Measurements from ENCODE around the gene IGSF6.
"Not testable (repeated sequence)": the region's sequence is repeated elsewhere in the genome, so short reads cannot be mapped to it uniquely, and the experiment has no call there.

Gene IGSF6

DNA sequence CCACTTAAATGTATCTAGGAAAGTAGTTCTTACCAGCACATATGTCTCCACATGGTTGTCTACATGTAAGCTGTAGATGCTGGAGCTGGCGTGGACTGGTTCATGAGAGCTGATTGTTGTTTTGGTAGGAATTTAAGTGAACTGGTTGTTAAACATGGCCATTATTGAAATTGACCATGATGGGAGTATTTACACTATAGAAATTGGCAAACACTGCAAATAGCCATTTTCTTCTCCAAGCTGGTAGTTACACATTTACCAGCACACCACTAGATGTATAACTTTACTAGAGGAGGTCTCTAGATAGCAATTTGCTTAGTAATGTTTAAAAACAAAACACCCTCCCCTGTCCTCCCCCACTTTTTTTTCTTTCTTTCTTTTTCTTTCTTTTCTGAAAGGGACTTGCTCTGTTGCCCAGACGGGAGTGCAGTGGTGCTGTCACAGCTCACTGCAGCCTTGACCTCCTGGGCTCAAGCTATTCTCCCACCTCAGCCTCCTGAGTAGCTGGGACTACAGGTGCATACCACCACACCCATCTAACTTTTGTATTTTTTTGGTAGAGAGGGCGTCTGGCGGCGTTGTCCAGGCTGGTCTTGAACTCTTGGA lies 24.2 kb downstream of the IGSF6 start:
- DNase-seq, result no peak

DNA sequence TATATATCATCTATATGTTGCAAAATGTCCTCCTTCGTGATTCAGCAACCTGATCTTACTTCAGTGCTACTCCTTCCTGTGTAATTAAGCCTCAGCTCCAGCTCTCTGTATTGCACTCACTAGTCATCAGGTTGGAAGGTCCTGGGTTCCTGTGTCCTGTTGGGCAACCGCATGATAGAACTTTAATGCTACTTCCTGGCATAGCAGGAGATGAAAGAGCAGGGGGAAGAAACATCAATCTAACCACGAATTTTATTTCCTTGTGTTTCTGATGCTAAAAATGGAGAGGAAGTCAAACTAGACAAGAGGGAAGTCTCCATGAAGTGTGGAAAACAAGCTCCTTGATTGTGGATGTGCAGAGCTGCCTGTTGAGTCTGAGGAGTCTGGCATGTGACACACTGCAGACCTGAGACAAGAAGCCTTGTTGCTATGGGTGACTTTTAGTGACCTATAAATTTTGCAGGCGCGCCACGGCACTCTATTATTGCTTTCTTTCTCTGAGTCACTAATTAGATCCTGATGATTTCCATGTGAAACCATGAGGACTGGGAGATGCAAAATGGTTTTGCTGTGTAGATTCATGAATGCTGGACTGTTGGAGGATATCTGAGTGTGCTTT lies 25.6 kb downstream of the IGSF6 start:
- no peak for DNase-seq

DNA sequence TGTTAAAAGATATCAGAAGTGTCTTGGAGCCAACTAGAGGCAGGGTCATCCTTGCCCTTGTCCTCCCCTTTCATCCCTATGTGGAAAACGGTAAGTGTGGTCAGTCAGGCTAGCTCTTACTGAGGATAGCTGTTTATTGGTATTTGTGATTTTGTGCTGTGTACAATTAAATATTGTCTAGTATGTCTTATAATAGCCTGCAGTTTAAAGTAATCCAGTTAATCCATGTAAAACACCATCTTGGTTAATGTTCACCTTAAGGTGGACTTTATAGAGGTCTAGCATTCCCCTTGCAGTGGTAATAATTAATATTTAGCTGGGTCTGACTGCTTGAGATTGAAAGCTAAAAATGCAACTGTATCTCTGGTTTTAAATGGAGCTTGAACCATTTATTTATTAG lies 27.4 kb downstream of the IGSF6 start:
- no peak for DNase-seq

DNA sequence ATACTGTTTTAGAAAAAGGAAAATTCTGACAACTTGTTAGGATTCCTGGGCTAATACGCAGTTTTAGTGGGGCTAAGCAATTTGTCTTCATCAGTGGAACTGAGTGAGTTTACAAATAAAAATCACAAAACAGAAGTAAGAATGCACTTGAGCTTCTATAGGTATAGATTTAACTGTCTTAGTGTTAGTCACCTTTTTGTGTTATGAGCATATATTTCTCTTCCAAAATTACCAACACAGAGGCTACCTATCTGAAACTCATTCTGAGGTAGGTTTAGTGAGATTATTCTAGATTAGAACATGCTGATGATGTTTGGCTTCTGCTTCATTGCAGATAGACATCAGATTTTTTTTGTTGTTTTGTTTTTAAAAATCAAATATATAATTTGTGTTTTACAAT lies 29.9 kb downstream of the IGSF6 start:
- no peak for DNase-seq

DNA sequence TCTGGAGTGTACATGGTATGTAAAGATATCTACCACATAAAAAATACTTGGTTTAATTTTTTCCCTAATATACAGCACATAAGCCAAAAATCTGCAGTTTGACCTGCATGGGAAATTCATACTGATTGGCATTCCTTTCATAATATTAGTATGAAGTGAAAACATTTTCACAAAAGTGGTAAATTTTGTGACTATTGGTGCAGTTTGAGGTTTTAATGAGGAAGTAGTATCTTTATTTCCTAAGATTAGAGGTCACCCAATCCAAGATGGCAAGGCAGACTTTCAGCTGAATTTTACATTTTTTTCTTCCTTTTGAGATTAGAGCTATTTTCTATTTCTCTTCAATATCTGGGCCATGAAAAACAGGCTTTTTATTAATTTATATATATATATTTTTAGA lies 31.8 kb downstream of the IGSF6 start:
- no peak for DNase-seq

DNA sequence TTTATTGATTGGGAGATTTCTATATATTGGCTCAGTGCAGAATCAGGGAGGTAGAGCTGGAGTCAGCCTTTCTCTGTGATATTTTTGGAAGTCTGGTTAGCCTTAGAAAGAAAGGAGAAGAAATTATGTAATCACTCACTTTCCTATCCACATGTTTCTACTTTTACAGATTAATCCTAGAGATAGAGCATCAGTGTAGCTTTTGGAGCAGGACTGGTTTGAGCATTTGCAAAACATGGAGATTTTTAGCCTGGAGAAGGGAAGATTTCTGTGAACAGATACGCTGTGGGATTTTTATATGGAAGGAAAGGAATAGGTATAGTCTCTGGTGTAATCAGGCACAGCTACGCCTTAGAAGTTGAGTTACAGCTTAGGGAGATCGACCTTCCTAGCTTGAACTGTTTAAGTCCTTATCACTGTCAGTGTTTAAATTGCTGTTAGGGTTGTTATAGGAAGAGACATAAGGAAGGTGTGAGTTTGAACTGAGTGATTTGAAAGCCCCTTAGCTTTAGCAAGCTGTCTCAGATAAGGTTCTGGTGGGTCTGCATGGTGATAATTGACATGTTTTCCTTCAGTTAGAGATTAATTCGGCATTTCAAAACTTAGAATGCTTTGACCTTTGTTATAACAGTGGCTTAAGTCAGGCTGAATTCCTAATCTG lies 32.5 kb downstream of the IGSF6 start:
- DNase-seq, result peak; percentile 46

DNA sequence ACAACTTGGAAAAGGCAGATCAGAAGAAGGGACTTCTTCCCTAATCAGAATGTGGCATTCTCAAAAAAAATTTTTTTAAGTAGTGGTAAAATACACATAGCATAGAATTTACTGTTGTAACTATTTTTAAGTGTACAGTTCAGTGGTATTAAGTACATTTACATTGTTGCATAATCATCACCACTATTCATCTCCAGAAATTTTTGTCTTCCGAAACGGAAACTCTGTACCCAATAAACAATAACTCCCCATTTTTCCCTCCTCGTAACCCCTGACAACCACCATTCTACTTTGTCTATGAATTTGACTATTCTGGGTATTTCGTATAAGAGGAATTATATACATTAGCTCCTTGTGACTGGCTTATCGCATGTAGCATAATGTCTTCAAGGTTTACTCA lies 34.1 kb downstream of the IGSF6 start:
- no peak for DNase-seq

DNA sequence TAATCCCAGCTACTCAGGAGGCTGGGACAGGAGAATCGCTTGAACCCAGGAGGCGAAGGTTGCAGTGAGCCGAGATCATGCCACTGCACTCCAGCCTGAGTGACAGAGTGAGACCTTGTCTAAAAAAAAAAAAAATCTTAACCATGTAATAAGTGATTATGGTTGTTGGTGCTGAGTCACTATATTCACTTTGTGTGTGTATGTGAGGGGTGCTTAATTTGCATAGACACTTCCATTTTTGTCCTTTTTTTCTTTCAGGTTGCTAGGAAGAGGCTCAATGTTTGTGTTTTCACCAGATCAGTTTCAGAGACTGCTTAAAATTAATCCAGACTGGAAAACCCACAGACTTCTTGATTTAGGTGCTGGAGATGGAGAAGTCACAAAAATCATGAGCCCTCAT lies 34.8 kb downstream of the IGSF6 start:
- DNase-seq, result no peak

DNA sequence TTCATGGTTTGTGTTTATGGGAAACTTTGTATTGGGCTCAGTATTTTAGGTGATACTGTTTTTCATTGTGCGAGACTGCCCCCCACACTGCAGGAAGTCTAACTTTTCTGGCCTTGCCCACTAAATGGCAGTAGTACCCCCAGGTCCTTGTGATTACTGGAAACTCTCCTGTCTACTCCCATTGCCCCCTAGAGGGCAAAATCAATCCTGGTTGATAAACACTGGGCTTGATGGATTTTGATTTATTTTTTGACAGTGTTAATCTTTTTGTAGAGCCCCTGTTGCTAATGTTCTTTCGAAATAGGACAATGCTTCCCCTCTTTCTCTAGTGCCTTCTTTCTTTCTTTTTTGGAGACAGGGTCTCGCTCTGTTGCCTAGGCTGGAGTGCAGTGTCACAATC lies 37.5 kb downstream of the IGSF6 start:
- peak; percentile 36 for DNase-seq

DNA sequence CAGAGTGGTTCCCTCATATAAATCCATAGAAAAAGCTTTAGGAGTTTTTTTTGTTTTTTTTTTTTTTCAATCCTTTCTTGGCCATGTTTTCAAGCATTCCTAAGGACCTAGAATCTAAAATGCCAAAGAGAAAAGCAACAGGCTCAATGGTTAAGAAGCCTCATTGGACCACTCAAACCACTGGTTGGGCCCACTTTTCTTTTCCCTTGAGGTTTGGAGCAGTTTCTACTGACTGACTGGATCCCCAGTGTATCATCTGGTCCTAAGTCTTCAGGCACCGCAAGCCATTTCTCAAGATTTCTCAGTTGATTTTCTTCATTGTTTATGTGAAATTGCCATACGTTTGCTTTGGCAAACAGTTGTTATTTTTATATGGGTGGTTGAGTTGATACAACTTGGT lies 38.6 kb downstream of the IGSF6 start:
- DNase-seq, result no peak

DNA sequence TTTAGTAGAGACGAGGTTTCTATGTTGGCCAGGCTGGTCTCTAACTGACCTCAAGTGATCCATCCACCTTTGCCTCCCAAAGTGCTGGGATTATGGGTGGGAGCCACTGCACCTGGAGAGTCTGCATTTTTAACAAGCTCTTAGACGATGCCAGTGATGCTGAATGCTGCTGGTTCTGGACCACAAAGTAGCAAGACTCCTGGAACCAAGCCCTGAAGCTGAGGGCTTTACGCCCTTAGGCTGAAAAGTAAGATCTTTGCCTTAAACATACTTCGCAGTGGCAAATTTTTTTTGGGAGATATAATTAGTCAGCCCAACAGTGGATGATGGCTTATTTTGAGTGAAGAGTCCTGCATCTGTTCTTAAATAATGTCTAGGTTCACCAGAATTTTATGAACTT lies 39.0 kb downstream of the IGSF6 start:
- no peak for DNase-seq

DNA sequence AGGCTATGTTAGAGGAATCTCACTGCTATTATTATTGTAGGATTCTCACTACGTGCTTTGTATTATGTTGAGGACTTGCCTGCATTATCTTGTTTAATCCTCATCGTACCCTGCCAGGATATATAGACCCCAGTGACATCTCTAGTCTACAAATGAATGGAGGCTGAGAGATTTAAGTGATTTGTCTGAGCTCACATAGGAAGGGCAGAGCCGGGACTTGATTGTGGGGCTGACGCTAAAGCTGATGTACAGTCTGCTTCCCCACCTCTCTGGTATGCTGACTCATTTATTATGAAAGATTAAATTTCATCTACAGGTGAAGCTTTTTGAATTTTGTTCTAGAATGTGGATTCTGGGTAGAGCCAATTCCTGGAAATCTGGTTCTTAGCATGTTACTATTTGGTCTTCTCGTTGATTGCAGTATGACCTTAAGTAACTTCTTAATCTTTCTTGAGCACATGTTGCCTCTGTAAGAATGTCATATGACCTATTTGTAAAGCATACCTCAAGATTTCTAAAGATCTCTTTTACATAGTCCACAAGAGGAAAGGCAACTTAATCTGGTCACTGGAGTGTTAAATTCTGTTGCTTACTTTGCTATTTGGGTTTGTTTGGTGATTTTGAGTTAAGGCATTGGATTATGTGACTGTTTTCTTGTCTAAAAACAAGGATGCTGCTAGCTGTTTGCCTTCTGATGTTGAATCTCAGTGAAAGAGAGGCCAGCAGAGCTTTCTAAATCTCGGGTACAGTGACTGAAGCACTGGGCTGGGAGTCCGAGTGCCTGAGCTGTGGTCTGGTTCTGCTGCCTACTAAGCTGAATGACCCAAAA lies 40.6 kb downstream of the IGSF6 start:
- peak; percentile 92 for DNase-seq

DNA sequence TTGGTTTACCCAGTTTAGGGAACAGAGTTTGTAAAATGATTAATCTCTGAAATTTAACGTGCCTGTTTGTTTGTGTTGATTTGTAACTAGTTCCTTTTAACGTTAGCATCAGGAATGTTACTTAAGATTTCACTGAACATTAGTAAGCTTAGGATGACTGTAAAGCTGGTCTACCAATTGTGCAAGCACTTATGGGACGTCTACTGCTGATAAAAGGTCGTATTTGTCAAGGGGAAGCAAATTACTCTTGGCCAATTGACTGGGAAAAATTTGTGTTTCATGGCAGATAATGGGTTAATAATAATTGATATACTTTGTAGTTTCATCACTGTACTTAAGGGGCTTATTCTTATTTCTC lies 41.2 kb downstream of the IGSF6 start:
- DNase-seq, result peak; percentile 33

DNA sequence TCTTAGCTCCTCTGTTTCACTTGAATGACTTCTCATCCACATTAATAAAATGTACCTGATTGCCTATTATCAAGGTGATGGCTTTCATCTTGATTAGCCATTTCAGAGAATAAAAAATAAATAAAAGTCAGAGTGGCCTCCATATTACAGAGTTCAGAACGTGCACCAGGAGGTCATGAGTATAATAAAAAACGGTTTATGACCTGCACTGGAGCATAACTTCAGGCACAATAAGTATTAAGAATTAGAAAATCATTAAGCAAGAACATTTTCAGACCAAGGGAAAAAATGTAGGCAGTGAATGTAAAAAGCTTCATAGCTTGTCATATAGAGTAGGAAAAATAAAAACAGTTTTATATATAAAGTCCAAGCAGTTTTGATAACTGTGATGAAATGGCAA lies 41.6 kb downstream of the IGSF6 start:
- no peak for DNase-seq

DNA sequence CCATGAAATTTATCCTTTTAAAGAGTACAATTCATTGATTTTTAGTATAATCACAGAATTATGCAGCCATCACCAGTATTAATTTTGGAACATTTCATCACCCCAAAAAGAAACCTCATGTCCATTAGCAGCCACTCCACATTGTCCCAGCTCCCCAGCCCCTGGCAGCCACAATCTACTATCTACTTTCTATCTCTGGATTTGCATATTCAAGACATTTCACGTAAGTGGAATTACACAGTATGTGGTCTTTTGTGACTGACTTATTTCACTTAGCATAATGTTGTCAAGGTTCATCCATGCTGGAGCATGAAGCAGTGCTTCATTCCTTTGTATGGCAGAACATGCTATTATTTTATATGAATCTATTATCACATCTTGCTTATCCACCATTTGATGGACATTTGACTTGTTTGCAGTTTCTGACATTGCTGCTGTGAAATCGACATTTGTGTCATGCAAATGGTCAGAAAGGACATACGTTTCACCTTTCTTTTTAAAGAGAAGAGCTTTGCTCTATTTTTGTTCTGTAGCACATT lies 42.3 kb downstream of the IGSF6 start:
- no peak for DNase-seq

DNA sequence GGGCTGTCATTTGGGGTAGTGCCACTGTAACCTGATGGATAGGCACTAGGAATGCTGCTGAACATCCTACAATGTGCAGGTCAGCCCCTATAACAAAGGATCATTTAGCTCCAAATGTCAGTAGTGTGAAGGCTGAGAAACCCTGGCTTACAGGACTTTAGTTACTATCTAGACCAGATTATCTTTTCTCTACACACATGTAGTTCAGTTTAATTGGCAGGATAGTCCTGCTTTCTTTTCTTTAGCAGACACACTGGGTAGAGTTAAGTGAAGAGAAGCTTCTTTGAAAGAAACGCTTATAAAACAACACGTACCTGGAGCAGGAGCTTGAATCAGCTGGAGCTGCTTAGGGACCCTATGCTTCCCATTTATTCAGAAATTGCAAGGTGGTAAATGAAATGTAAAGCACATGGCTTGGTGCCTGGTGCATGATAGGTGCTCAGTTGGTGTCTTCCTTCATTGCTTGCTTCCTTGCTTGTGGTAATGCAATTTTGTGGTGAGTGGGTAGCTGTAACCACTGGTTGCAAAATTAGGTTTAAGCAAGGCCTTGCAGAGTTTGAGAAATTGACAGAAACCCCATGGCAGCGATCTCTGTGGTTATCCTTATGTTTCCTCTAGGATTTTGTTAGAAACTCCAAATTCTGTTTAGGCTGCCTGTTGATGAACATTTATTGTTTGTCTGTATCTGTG lies 43.6 kb downstream of the IGSF6 start:
- DNase-seq, result no peak

DNA sequence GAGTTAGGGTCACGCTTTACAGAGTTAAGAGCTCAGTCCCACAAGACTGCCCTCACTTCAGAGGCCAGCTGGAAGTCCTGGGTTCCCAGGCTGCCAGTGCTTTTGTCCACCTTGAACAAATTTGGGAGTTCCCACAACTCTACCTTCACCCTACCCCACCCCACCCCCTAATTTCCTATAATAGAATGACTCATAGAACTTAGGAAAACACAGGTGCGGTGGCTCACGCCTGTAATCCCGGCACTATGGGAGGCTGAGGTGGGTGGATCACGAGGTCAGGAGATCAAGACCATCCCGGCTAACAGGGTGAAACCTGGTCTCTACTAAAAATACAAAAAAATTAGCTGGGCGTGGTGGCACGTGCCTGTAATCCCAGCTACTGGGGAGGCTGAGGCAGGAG lies 46.6 kb downstream of the IGSF6 start:
- not testable (repeated sequence) for DNase-seq

DNA sequence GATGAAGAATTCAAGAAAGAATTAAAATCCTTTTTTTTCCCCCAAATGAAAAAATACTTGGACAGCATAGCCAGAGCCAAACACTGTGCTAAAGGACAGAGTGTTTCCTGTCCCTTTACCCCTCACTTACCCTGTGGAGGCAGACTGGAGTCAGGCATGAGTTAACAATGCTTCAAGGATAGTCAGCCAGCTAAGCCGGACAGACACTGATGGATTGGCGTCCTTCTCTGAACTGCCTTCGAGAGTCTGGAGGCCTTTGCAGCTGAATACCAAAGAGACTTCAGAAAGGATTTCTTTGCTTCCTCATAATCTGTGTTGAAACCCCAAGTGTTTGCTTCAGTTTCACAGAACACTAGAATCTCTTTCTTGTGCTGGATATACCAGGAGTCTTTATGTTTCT lies 48.5 kb downstream of the IGSF6 start:
- DNase-seq, result peak; percentile 96

DNA sequence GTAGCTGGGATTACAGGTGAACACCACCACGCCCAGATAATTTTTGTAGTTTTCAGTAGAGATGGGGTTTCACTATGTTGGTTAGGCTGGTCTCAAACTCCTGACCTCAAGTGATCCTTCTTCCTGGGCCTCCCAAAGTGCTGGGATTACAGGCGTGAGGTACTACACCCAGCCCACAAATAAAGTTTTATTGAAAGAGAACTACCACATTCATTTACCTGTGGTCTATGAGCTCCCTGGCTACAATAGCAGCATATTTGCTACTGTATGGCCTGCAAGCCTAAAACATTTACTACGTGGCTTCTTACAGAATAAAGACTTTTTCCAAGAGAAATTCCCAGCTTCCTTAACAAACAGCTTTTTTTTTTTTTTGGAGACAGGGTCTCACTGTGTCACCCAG lies 49.6 kb downstream of the IGSF6 start:
- no peak for DNase-seq

DNA sequence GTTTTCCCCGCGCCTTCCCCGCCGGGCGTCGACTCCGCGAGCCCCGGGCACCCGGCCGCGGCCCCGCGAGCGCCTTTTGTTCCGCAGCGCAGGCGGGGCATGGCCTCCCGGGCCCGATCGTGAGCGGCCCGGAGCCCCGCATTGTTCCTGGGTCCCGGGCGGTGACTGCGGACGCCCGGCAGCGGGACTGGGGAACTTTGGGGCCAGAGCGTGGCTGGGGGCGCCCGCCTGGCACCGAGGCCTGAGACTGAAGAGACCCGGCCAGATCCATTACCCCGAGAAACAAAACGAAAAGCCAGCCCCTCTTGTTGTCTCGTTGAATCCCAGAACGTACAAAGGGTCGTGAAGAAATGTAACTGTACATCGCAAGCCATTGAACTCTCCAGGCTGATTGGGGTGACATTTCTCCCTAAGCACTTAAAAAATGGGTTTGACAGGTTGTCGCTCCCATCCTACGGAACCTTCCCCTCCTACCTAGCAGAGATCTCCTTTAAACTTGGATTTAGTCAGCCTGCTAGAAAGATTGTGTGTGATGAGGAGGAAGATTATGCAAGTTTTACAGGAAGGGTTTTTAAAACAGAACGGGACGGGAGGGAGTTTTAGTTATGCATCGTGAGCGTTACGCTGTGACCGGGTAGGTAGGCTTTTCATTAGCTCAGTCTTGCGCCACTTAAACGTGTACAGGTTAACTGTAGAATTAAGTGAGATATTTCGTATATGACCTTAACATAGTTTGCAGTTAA lies 52.2 kb downstream of the IGSF6 start:
- peak; percentile 46 for DNase-seq

DNA sequence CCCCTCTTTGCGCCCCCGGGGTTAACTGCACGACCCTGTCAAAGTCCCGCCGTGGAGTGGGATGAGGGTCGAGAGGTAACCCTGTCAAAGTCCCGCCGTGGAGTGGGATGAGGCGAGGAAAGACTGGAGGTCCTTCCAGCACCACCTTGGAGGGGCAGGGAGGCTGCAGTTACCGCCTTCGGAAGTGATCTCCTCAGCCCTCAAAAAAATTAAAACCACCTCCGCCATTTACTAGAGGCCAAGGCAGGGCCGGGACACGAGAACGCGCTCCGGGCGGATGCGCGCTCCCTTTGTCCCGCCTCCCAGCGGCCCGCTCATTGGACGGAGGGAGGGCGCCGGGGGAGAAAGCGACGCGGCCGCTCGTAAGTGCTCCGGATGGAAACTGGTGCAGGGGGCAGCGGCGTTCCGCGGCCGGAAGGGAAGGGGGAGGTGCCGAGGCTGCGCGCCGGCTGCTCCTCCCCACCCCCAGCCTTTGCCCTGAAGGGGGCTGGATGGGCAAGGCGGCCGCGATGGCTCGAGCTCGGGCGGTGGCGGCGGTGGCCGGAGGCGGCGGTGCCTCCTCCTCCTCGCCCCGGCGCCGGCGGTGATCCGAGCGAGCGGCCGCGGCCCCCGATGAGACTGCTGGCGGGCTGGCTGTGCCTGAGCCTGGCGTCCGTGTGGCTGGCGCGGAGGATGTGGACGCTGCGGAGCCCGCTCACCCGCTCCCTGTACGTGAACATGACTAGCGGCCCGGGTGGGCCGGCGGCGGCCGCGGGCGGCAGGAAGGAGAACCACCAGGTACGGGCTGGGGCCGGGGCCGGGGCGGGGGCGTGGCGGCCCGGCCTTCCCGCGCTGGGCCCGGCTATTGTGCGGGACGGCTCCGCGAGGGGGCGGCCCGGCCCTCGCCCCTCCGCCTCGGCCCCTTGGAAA lies 53.0 kb downstream of the IGSF6 start, which contains the start of gene METTL9:
Gene METTL9 (plus strand): TSS at position 456 of the 909 bp plus-strand sequence. CDS start 157 bp downstream, at position 613.
- peak; percentile 97 for DNase-seq
